SW 1271 (cell line): ENCODE measurements around the gene CTBS.
A peak's percentile ranks its signal among the peaks of the same experiment; 100 is the strongest.
"Not testable (repeated sequence)": the region's sequence is repeated elsewhere in the genome, so short reads cannot be mapped to it uniquely, and the experiment has no call there.

ENCODE experiments used
- DNase-seq, 2 experiments: peaks; one replicate each; lab custom pipeline; 2025; lab: John Stamatoyannopoulos, UW

Gene CTBS

GRCh38 chr1:84573967-84574842 is at the start of gene CTBS:
Gene CTBS (minus strand): TSS chr1:84574440. CDS start chr1:84574415, 25 bp downstream.
- DNase-seq, result peak in 1 of 2 experiments; percentile 74

GRCh38 chr1:84621553-84621952 is 47.3 kb upstream of the CTBS start:
- no peak for DNase-seq

GRCh38 chr1:84620720-84621313 is 46.6 kb upstream of the CTBS start:
- peak in 1 of 2 experiments; percentile 73 for DNase-seq

- DNase-seq, result peak; percentile 8 to 52
Measured at GRCh38 chr1:84619383-84620102, 45.3 kb upstream of the CTBS start.

- no peak for DNase-seq
Measured at GRCh38 chr1:84617349-84617748, 43.1 kb upstream of the CTBS start.

GRCh38 chr1:84615790-84616189 is 41.5 kb upstream of the CTBS start:
- no peak for DNase-seq

GRCh38 chr1:84613887-84614286 is 39.6 kb upstream of the CTBS start:
- no peak for DNase-seq

GRCh38 chr1:84613026-84613425 is 38.8 kb upstream of the CTBS start:
- no peak for DNase-seq

- no peak for DNase-seq
Measured at GRCh38 chr1:84611796-84612195, 37.6 kb upstream of the CTBS start.

GRCh38 chr1:84611091-84611490 is 36.9 kb upstream of the CTBS start:
- DNase-seq, result no peak

- DNase-seq, result no peak
Measured at GRCh38 chr1:84606977-84607376, 32.7 kb upstream of the CTBS start.

GRCh38 chr1:84605157-84605556 is 30.9 kb upstream of the CTBS start:
- no peak for DNase-seq

- peak in 1 of 2 experiments; percentile 22 for DNase-seq
Measured at GRCh38 chr1:84603941-84604830, 29.9 kb upstream of the CTBS start.

GRCh38 chr1:84603223-84603622 is 29.0 kb upstream of the CTBS start:
- DNase-seq, result no peak

- no peak for DNase-seq
Measured at GRCh38 chr1:84600796-84601195, 26.6 kb upstream of the CTBS start.

GRCh38 chr1:84598846-84599741 is 24.9 kb upstream of the CTBS start:
- peak in 1 of 2 experiments; percentile 32 for DNase-seq

- DNase-seq, result no peak
Measured at GRCh38 chr1:84598418-84598817, 24.2 kb upstream of the CTBS start.

- DNase-seq, result no peak
Measured at GRCh38 chr1:84597011-84597410, 22.8 kb upstream of the CTBS start.

GRCh38 chr1:84594959-84595358 is 20.7 kb upstream of the CTBS start:
- not testable (repeated sequence) for DNase-seq

GRCh38 chr1:84587099-84587498 is 12.9 kb upstream of the CTBS start:
- DNase-seq, result no peak

GRCh38 chr1:84585803-84586202 is 11.6 kb upstream of the CTBS start:
- no peak for DNase-seq
